ENCODE data around the gene UHMK1.
"Not testable (repeated sequence)": the region's sequence is repeated elsewhere in the genome, so short reads cannot be mapped to it uniquely, and the experiment has no call there.

UHMK1 gene

DNA sequence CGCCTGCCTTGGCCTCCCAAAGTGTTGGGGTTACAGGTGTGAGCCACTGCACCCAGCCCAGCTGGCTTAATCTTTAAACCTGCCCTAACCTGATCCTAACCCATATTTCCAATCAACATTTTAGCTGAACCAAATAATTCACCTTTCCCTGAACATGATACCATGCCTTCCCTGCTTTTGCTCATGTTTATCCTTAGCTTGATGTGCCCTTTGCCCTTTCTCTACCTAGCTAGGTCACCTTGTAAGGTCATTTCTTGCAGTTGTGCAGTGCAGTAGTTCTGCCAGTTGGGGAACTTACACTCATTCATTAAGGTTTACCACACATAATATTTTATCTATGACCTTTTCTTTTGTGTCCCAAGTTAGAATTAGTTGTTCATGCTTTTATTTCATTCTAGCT is 69.3 kb downstream of the UHMK1 start:
- no peak for DNase-seq (ENCODE audit: low read depth)

DNA sequence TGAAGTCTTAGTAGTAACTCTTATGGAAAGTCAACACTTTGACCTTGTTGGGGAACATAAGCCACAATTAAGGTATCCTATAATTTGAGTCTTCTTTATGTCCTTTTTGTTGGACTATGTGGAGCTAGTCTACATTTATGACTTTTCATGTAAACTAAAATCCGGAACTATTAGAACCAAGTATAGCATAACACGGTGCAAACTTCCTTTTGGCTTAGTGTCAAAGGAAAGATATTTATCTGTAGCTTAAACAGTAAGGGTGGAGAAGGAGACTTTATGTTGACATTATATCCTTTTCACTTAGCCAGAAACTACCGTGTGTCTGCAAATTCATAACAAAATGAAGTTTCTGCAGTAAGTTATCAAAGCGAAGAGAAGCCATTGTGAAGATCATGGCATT is 71.2 kb downstream of the UHMK1 start:
- DNase-seq (ENCODE audit: low read depth), result no peak

DNA sequence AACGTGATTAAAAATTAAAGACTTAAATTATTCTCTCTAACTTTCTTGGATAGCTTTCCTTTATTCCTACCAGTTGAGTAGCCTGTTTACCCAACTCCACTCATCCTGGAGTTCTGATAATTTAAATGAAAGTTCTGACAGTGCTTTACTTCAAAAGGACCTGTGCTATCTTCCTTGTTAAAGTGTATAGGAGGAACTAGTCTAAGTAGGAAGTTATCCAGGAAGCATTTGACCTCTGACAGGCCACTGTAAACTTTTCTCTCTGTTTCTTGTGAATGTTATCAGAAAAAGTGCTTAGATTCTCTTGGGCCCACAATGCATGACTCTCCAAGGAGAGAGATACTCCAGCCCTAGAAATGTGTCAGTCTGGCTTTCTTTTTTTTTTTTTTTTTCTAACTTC is 73.1 kb downstream of the UHMK1 start:
- no peak for DNase-seq (ENCODE audit: low read depth)

DNA sequence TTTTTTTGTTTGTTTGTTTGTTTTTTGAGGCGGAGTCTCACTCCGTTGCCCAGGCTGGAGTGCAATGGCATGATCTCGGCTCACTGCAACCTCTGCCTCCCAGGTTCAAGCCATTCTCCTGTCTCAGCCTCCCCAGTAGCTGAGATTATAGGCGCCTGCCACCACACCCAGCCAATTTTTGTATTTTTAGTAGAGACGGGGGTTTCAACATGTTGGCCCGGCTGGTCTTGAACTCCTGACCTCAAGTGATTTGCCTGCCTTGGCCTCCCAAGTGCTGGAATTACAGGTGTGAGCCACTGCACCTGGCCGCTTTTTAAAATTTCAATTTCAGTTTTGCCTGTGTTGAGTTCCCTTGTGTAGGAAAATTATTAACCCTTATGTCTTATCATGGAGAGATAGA is 73.5 kb downstream of the UHMK1 start:
- not testable (repeated sequence) for DNase-seq (ENCODE audit: low read depth)

DNA sequence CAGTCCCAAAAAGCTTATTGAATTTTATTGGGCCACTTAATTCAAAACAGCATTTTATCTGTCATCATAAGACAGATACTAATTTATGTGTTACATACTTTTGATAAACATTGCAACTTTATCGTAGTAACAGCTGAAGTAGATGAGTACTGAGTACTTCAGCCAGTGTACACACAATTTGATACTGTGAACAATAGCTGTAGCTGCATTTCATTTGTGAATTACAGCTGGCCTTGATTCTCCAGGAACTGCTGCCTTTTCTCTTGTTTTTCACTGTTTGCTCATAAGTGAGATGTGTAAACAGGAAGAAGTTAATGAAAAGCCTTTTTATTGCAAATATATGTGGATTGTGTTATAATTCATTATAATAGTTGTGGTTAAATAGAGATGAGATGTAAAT is 74.1 kb downstream of the UHMK1 start:
- DNase-seq (ENCODE audit: low read depth), result no peak

DNA sequence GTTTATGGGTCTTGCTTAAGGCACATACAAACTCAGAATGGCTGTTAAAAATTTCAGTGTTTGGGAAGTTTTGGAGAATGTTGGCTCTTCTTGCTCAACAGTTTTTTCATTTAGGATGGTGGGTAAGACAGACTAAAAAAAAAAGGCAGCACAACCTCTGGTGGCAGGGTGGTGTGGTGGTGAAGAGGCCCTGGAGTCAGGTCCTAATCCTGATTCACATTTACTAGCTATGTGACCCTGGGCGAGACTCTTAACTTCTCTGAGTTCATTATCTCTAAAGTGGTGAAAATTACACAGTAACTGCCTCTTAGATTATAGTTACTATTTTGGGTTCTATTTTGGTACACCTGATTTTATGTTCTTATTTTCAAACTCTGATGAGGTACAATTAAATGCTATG is 75.5 kb downstream of the UHMK1 start:
- DNase-seq (ENCODE audit: low read depth), result no peak

DNA sequence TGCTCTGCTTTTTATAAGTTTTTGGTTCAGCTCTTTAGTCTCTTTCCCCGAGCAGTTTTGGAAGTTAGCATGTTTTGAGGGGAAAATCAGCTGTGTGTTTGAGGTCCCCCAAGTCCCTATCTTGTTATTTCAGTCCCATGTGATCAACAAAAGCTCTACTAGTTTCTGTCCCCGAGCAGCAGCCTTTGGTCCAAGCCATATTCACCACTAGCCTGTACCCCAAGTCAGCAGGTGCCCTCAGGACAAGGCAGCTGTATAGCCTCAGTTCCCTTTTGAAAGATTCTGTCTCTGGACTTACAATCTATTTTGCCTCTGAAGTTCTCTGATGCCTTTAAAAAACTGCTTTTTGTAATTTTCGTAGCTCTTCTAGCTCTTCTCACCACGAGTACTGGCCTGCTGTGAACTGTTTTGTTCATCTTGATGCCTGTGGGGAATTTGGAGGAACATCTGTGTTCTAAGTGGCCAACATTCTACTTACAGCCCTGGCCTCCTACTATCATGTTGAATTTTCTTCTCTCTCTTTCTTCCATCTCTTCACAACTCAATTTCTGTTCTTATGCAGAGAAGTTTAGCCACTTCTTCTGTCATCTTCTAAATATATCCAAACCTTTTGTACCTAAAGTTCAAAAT is 80.6 kb downstream of the UHMK1 start:
- DNase-seq (ENCODE audit: low read depth), result no peak

DNA sequence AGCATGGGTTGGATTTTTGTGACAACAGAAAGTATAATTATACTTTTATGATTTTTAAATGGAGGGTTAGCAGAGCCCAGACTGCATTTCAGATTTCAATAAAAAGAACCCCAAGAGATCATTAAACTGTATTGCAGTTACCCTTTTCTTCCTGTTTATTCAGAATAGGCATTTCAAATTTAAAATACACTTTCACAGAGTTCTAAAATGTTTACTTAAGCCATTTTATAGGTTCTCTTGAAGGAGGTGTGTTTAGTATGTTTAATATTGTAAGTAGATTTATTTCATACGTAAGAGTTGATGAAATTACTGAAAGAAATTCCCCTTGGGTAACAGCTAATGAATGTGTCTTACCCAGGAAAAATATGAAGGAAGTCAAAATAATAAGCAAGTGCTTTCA is 81.3 kb downstream of the UHMK1 start:
- DNase-seq (ENCODE audit: low read depth), result no peak

All from T-helper 22 cell (primary cell).